HG03066 (cell line): ENCODE data around the gene BMF.

Experiments
- ATAC-seq: cut with Tn5 transposase; IDR thresholded peaks from one replicate; pipeline ENCODE4 v1.9.1; 2021; ENCODE audit warnings: low read depth; ENCODE audit not compliant: unreplicated experiment

The BMF gene

DNA sequence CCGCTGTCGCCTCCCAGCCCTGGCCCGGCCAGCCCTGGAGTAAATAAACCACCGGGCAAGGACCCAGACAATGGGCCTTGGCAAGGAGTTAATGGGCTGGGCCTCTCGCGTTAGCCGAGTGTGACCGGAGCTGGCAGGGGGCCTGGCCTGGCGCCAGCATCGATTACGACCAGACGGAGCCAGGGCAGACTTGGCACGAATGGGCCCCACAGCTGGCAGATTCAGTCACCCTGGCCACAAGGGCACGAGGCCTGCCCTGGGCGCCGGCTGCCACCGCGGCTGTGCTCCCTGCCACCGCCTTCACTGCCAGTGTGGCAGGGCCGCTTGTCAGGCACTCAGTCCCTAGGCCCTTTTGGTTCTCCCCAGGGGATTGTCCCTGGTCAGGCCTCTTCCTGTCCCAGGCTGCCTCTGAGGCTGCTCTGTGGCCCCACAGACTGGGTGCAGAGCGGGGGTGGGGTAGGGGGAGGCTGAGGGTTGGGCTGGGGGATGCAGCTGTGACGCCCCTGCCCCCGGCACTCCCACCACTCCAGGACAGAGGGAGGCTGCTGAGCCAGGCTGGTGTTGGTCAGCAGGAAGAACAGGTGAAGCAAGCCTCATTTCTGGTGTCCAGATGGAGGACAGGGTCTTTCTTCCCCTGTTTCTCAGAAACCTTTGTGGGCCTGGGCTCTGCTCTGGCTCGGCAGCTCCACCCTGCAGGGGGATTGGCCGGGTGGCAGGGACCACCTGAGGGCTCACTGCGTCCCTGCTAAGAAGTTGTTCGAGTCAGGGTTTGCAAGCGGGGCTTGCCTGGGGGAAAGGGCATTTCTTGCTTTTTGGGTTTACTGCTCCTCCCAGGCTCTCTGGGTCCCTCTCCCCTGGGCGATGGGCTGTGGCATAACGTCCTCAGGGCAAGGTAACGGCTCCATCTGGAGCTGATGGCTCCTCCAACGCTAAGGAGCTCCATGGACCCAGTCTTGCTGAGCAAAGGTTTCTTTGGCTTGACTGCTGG is 39.2 kb downstream of the BMF start:
- no peak for ATAC-seq

DNA sequence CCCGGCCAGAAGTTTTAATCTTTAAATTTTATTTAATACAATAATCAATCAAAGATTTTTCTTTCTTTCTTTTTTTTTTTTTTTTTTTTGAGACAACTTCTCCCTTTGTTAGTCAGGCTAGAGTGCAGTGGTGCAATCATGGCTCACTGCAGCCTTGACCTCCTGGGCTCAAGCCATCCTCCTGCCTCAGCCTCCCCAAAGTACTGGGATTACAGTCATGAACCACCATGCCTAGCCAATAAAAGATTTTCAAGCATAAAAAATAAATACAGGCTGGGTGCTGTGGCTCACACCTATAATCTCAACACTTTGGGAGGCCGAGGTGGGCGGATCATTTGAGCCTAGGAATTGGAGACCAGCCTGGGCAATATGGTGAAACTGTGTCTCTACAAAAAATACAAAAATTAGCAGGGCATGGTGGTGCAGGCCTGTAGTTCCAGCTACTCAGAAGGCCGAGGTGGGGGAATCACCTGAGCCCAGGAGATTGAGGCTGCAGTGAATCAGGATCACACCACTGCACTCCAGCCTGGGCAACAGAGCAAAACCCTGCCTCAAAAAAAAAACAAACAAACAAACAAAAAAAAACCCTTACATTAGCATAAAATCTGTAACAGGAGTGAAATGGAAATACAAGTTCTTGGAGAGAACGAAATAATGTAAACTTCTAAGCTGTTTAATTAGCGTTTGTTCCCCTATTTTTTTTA is 40.6 kb downstream of the BMF start:
- ATAC-seq, result no peak

DNA sequence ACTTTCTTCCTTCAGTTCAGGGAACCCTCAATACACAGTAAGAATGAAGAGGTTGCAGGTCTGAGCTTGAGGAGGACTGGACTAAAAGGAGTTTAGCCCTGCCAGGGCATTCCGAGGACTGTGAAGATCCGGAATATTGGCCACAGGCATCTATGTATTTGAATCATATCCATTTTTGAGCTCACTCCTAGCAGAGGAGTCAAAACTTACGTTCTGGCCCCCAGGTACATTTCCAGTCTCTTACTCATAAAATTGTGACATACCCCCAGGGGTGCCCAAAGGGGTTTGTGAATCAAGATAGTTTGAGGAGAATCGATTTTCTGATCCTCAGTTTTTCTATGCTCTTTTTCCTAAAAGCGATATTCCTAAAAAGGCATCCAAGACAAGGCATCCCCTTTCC is 42.1 kb downstream of the BMF start:
- no peak for ATAC-seq

DNA sequence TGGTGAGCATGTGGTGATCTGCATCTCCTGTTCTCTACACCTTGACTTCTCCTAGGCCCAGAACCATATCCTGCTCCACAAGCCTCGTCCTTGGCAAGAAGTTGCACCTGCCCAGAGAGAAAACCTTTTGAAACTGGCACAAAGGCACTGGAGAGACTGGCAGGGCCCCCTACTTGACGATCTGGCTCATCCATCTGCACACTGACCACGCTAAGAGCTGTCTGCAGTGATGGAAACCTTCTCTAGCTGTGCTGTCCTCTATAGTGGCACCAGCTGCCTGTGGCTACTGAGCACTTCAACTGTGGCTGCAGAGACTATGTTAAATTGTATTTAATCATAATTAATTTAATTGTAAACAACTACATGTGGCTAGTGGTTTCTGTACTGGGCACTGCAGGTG is 43.5 kb downstream of the BMF start:
- no peak for ATAC-seq

DNA sequence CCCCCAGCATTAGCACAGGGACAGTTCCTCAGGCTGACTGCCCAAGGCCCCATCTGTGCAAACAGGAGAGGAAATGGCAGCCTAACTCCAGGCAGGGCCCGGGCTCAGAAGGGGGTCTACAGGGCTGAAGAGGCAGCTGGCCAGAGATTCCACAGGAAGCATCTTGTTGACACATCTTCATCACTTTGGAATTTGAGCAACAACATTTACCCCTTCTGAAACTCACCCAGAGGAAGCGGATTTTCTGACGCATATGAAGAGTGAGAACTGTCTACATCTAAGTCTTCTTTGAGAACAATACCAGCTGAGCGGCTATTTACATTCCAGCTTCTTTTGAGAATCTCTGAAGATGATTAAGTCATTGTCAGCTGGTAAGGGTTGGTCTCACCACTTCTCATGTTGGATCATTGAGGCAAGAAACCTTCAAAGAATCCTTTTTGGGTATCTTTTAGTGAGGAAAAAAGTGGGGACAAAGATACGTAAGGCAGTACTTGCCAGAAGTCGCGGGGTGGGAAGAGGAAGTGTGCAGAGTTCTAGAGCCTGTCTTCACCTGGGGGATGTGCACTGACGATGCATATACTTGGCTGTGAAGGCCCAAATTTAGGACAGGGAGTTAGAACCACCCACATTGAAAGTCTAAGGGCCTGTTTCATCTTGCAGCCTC is 44.3 kb downstream of the BMF start:
- ATAC-seq, result peak; percentile 71

DNA sequence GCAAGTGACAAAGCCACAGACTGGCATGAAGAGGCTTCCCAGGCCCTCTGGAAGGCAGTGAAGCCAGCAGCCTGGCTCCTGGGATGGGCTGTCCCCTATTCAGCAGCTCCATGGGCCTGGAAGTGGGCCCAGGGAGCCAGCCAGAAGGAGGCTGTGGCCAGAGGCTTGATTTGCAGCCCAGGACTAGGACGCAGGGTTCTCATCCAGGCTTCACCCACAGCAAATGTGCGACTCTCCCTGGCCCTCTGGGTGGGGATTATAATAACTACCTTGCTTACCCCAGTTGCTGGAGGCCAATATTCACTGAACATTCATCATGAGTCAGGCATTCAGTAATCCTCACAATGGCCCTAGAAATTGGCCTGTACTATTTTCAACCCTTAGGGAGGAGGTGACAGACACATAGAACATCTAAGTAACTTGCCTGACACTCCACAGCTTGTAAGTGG is 45.1 kb downstream of the BMF start:
- ATAC-seq, result no peak

- no peak for ATAC-seq
Measured at GRCh38 chr15:40062816-40063562, 45.7 kb downstream of the BMF start.

- no peak for ATAC-seq
Measured at GRCh38 chr15:40061212-40061901, 47.3 kb downstream of the BMF start.

DNA sequence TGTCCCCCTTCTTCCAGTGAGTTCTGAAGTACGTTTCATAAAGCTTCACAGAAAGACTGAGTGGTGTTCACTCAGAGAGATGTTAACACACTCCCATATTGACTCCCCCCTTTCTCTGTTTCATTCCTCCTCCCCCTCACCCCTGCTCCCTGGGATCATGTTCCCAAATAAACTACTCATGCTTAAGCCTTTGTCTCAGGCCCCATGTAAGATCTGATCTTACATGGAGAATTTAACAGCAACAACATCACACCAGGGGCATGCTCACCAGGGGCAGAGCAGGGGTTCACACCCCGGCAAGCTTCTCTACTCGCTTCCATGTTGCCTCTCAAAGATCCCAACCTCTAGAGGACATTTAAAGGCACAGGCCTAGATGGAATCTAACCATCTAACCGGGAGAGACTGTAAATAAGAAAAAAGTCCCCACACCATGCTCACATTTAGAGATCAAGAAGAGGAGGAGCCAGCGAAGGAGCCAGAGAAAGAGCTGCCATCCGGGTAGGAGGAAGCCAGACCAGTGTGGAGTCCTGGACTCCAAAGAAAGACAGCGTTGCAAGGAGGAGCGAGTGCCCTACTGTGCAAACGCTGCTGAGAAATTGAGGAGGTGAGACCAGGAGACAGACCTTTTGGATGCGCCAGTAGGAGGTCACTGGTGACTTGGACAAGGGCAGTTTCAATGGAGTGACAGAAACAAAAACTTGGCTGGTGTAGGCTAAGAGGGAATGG is 48.3 kb downstream of the BMF start:
- ATAC-seq, result no peak

DNA sequence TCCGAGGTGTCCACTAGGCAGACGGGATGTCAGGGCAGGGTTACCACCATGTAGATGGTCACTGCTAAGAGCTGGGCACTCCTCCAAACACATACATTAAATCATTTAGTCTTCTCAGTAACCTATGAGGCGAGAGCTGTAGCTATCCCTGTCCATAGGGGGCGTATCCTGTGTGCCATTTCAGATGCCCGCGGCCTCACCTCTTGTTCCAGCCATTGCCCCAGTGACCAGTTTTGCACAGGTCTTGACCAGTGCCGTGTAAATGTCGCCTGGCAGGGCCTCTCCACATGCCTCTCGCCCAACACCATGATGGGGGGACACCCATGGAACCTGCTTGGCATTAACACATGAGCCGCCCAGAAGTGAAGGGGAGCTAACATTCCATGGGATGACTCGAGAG is 48.9 kb downstream of the BMF start:
- ATAC-seq, result no peak

GRCh38 chr15:40058476-40059140 is 50.1 kb downstream of the BMF start:
- ATAC-seq, result no peak

- no peak for ATAC-seq
Measured at GRCh38 chr15:40055576-40056293, 52.9 kb downstream of the BMF start.

DNA sequence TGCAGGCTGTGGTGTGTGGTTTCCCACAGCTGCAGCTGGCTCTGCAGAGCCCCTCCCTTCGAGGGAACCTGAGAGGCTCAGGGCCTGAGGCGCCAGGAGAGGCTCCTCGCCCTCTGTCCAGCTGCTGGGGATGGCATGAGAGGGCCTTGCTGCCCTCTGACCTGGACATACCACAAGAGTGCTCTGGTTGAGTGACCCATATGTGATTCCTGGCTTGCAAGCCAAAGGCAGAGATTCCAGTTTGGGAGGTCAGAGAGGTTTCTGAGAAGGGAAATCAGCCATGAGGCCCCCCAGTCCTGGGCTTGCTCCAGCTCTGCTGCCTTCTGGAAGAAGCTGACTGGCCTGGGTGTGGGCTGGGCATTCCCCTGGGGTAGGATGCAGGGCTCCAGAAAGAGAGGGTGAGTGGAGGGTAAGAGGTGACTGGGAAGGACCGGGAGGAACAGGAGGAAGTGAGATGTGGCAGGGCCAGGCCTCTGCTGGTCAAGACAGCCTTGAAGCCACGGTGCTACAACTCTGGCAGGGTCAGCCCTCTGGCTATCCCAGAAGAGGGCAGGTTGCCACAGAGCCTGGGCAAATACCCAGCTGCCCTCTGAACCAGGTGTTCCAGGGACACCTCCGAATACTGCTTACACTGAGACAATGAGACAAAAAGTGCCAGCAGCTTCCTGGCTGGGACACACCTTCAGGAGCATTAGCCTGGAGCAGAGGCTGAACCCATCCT is 53.7 kb downstream of the BMF start:
- ATAC-seq, result peak; percentile 80

DNA sequence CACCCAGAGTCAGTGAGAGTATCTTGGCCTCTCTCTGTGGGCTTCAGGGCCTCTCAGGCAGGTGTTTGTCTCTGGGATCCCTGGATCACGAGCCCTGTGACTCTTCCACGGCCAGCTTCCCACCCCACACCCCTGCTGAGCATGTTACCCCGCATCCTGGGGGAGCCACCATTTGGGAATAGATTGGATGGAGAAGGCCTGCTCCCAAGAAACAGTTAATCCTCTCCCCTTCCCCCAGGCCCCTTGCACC is 54.1 kb downstream of the BMF start:
- ATAC-seq, result peak; percentile 48

- ATAC-seq, result no peak
Measured at GRCh38 chr15:40053831-40054604, 54.7 kb downstream of the BMF start.

DNA sequence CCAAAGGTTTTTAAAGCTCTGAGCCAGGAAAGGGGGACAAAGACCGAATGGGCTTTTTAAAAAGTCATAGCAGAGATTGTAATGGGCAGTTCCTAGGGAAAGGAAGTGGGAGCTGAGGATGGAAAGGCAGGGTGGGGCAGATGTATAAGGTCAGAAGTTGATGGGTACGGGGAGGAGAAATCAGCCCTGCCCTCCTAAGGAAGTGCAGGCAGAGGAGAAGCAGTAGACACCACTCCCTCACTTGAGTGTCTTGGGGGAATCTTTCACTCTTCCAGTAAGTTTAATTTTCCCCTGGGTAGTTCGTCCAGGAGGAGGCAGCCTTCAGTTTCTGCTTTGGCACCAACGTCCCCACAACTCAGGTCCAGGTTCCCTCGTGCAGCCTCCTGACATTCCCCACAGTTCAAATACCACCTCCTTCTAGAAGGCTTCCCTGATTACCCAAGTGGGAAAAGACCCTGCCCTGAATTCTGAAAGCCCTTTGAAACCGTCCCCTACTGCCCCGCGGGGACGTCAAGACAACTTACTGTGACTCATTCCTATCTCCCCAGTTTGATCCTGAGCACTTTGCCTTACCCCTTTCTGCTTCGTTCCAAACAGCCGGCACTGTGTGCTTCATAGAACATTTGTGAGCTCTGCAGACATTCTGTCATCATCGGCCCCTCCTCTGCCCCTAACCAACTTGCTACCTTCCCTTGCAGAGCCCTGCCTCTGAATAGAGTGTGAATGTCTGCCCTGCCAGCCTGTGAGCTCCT is 55.4 kb downstream of the BMF start:
- ATAC-seq, result no peak
